Measurements from ENCODE around the gene HYI.
"Not testable (repeated sequence)": the region's sequence is repeated elsewhere in the genome, so short reads cannot be mapped to it uniquely, and the experiment has no call there.

Gene HYI

GRCh38 chr1:43464681-43465504, 11.2 kb upstream of the HYI start:
- DNase-seq, result no peak

GRCh38 chr1:43463479-43463878, 9.7 kb upstream of the HYI start:
- no peak for DNase-seq

GRCh38 chr1:43460988-43461693, 7.4 kb upstream of the HYI start:
- DNase-seq, result no peak

- not testable (repeated sequence) for DNase-seq
Measured at GRCh38 chr1:43458379-43458778, 4.6 kb upstream of the HYI start.

- DNase-seq, result no peak
Measured at GRCh38 chr1:43455213-43455889, 1.6 kb upstream of the HYI start.

GRCh38 chr1:43454270-43455011, 710 bp upstream of the HYI start:
- peak in 53 of 56 donors; percentile 22 to 88 (median 56) for DNase-seq

GRCh38 chr1:43452789-43453441, 816 bp downstream of the HYI start:
- peak in 6 of 56 donors; percentile 14 to 67 (median 46) for DNase-seq

- DNase-seq, result no peak
Measured at GRCh38 chr1:43451701-43452532, 1.8 kb downstream of the HYI start.

GRCh38 chr1:43451157-43451591, 2.6 kb downstream of the HYI start:
- DNase-seq, result no peak

GRCh38 chr1:43450251-43450941, 3.3 kb downstream of the HYI start:
- DNase-seq, result no peak

GRCh38 chr1:43449708-43450069, 4.0 kb downstream of the HYI start:
- no peak for DNase-seq

GRCh38 chr1:43448955-43449707, 4.6 kb downstream of the HYI start:
- DNase-seq, result no peak

- peak in 1 of 56 donors; percentile 13 for DNase-seq
Measured at GRCh38 chr1:43447891-43448708, 5.6 kb downstream of the HYI start.

- no peak for DNase-seq
Measured at GRCh38 chr1:43446881-43447835, 6.6 kb downstream of the HYI start.

GRCh38 chr1:43446388-43446740, 7.4 kb downstream of the HYI start:
- no peak for DNase-seq

- DNase-seq, result no peak
Measured at GRCh38 chr1:43445606-43446387, 7.9 kb downstream of the HYI start.

Data from nucleus accumbens (tissue), 56 donors.